Peyer's patch (tissue), 4 donors: ENCODE results near the gene ZSCAN2.
"Not testable (repeated sequence)": the region's sequence is repeated elsewhere in the genome, so short reads cannot be mapped to it uniquely, and the experiment has no call there.

ENCODE experiments used
- CTCF ChIP-seq, 6 experiments: fragments of 450-650 bp in 4 of 6; fragments of 200-600 bp in 2 of 6; sonication (generic) in 1 of 6; IDR thresholded peaks; one replicate each; pipeline ENCODE4 v1.5.1; 2017 to 2019; ENCODE audit warnings: antibody characterized with exemption in 6 of 6, mild to moderate bottlenecking in 3 of 6, moderate library complexity in 1 of 6
- POLR2A ChIP-seq, 2 donors: fragments of 450-650 bp; IDR thresholded peaks; one replicate each; pipeline ENCODE4 v1.5.1; 2017; ENCODE audit warnings: antibody characterized with exemption in 2 of 2, mild to moderate bottlenecking in 2 of 2, moderate library complexity in 2 of 2

- not testable (repeated sequence) for TF ChIP-seq POLR2A, CTCF (IDR thresholded peaks at IDR 0.05)
Measured at GRCh38 chr15:84577891-84578290, 22.9 kb upstream of the ZSCAN2 start.
